Prostate gland (tissue), 2 donors: Measurements from ENCODE around the gene CCDC183.

ENCODE experiments used
- POLR2A ChIP-seq: fragments of 450-650 bp; IDR thresholded peaks from one replicate; pipeline ENCODE4 v1.6.1; 2016; ENCODE audit warnings: antibody characterized with exemption, mild to moderate bottlenecking
- TF ChIP-seq, protein P1 (sequence below), 4 experiments: fragments of 200-600 bp in 2 of 4; fragments of 450-650 bp in 2 of 4; sonication (generic) in 2 of 4; IDR thresholded peaks; 1 replicate in 3 of 4; 2 replicates in 1 of 4; pipeline ENCODE4 v1.5.1; 2016 to 2019; ENCODE audit warnings: antibody characterized with exemption in 4 of 4, mild to moderate bottlenecking in 2 of 4, moderate library complexity in 2 of 4

DNA sequence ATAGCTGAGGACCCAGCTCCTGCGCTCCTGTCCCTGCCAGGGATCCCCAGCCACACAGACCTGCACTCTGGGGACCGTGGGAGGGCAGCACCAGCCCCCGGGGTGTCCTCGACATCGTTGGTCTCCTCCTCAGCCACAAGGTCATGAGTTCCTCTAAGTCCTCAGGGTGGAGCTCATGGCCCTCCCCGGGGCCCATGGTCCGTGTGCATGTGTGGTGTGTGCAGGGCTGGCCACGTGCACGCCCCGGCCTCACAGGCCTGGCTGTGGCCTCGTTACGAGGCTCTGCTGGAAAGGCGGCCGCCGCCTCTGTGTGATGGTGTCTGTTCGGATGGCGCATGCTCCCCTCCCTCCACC, 30.0 kb downstream of the CCDC183 start:
- no peak for TF ChIP-seq POLR2A
- TF ChIP-seq, protein P1, sequence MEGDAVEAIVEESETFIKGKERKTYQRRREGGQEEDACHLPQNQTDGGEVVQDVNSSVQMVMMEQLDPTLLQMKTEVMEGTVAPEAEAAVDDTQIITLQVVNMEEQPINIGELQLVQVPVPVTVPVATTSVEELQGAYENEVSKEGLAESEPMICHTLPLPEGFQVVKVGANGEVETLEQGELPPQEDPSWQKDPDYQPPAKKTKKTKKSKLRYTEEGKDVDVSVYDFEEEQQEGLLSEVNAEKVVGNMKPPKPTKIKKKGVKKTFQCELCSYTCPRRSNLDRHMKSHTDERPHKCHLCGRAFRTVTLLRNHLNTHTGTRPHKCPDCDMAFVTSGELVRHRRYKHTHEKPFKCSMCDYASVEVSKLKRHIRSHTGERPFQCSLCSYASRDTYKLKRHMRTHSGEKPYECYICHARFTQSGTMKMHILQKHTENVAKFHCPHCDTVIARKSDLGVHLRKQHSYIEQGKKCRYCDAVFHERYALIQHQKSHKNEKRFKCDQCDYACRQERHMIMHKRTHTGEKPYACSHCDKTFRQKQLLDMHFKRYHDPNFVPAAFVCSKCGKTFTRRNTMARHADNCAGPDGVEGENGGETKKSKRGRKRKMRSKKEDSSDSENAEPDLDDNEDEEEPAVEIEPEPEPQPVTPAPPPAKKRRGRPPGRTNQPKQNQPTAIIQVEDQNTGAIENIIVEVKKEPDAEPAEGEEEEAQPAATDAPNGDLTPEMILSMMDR (IDR thresholded peaks at IDR 0.05) = no peak
